Left colon (tissue), 2 donors: Measurements from ENCODE around the gene TUBA1C. TPM values are rescaled to one million over a fixed set of nuclear protein-coding genes. Genes with fewer than 3 reads are reported as not detected.

Source experiments
- total RNA-seq, 2 donors: library from RNA; stranded (reverse); fragmentation: NEBNext Ultra II Directional; extraction: Animal tissue kit (Norgen Biotek cat#: 25700); gene quantifications; one replicate each; pipeline ENCODE4 v1.2.1, GENCODE V29; 2021
- donor health status: DM: no; HTN: no; CAD: no.
- donor health status: DM: yes; HTN: yes; CAD: no.

The TUBA1C gene
- total RNA-seq, 2 donors from 2014 or later = 260 to 267 TPM

Other genes with a start within 250 kb of the TUBA1C start
- gene PRKAG1, start 246.3 kb upstream of the TUBA1C start, total RNA-seq = 10 to 100 TPM; 52.0 to 53.9 TPM
- 10 to 100 TPM; 68.8 to 82.8 TPM for gene KMT2D, start 204.3 kb upstream of the TUBA1C start, total RNA-seq
- gene RHEBL1, start 195.1 kb upstream of the TUBA1C start, total RNA-seq = not detected
- under 1 TPM; 0.31 to 0.50 TPM for gene DHH, start 170.3 kb upstream of the TUBA1C start, total RNA-seq
- 10 to 100 TPM; 44.7 to 49.6 TPM for gene LMBR1L, start 154.2 kb upstream of the TUBA1C start, total RNA-seq
- 100 to 1,000 TPM; 298 to 454 TPM for gene TUBA1B, start 133.7 kb upstream of the TUBA1C start, total RNA-seq
- 10 to 100 TPM; 12.8 to 57.7 TPM for gene TUBA1A, start 76.0 kb upstream of the TUBA1C start, total RNA-seq
- 10 to 100 TPM in 1 of 2 donors, 1 to 10 TPM in 1; 5.5 to 14.3 TPM for gene PRPH, start 30.1 kb downstream of the TUBA1C start, total RNA-seq
- gene TROAP, start 58.2 kb downstream of the TUBA1C start, total RNA-seq = 10 to 100 TPM in 1 of 2 donors, 1 to 10 TPM in 1; 4.9 to 12.4 TPM
- gene C1QL4, start 72.1 kb downstream of the TUBA1C start, total RNA-seq = not detected
- 10 to 100 TPM; 40.2 to 45.6 TPM for gene DNAJC22, start 81.8 kb downstream of the TUBA1C start, total RNA-seq
- gene SPATS2, start 102.4 kb downstream of the TUBA1C start, total RNA-seq = 10 to 100 TPM; 15.5 to 18.9 TPM